HepG2 (cell line): Measurements from ENCODE around the gene HSF2BP. TPM values are rescaled to one million over a fixed set of nuclear protein-coding genes. Genes with fewer than 3 reads are reported as not detected.

Source experiments
- ATAC-seq: fragments of 200-7000 bp; cut with Tn5 transposase; 3 replicates; pipeline ENCODE4 v1.9.1; 2020; ENCODE audit warnings: mild to moderate bottlenecking, moderate library complexity
- BruUV-seq: library from RNA; stranded (reverse); fragments of 400-500 nt; replicated peaks from 2 replicates; lab custom pipeline; 2021; lab: Mats Ljungman, UMichigan
- CTCF ChIA-PET: fragments of 300-600 bp; formaldehyde crosslinking; extraction: SDS; loops from one replicate; lab custom pipeline; 2021; ENCODE audit warnings: low total read pairs, inconsistent platforms, low intra/inter-chr PET ratio; lab: Yijun Ruan, JAX
- POLR2A ChIA-PET: fragments of 350-600 bp; sonication (Branson Sonifier 250); formaldehyde crosslinking; loops from one replicate; lab custom pipeline; 2020; ENCODE audit warnings: antibody characterized with exemption, inconsistent platforms; lab: Yijun Ruan, JAX
- DNase-seq: peaks from one replicate; pipeline ENCODE4 v3.0.0-alpha.2; 2015; ENCODE audit warnings: low spot score
- FAIRE-seq: peaks from 3 replicates; lab custom pipeline; 2011; peaks lifted over from hg19 to GRCh38; lab: Jason Lieb, UNC
- H2AFZ ChIP-seq: one replicate; pipeline ENCODE4 v1.6.1; 2011; ENCODE audit warnings: low read length, inconsistent platforms
- H3K27ac ChIP-seq: fragments of 300-600 bp; 3 replicates; pipeline ENCODE4 v1.8.0; 2011; ENCODE audit warnings: mixed run types, mild to moderate bottlenecking, mixed read lengths, low read length, inconsistent platforms; ENCODE audit not compliant: insufficient read depth; ENCODE audit errors: extremely low read length
- H3K27me3 ChIP-seq, 2 experiments: fragments of 200-600 bp in 1 of 2; 2 replicates in 1 of 2; 3 replicates in 1 of 2; pipeline versions ENCODE4 v1.6.0 to v1.8.0; 2011; ENCODE audit warnings: low read length in 2 of 2, mild to moderate bottlenecking in 2 of 2, moderate library complexity in 2 of 2, inconsistent platforms in 1 of 2; ENCODE audit not compliant: insufficient read depth in 2 of 2, control insufficient read depth in 1 of 2
- H3K36me3 ChIP-seq, 2 experiments: fragments of 200-600 bp in 1 of 2; replicated peaks in 1 of 2; 2 replicates in 1 of 2; 3 replicates in 1 of 2; pipeline versions ENCODE4 v1.5.1 to v1.8.0; 2011; ENCODE audit warnings: low read length in 2 of 2, inconsistent platforms in 1 of 2; ENCODE audit not compliant: insufficient read depth in 2 of 2, control insufficient read depth in 1 of 2
- H3K4me1 ChIP-seq: 2 replicates; pipeline ENCODE4 v1.5.1; 2012; ENCODE audit warnings: low read length, inconsistent platforms; ENCODE audit not compliant: insufficient read depth
- H3K4me2 ChIP-seq: 2 replicates; pipeline ENCODE4 v1.6.0; 2011; ENCODE audit warnings: low read depth, low read length, inconsistent platforms
- H3K4me3 ChIP-seq, 3 experiments: fragments of 200-600 bp in 1 of 3; sonication (generic), shearing (Covaris generic) in 1 of 3; replicated peaks in 1 of 3; 2 replicates each; pipeline ENCODE4 v1.5.1; 2011 to 2016; ENCODE audit warnings: low read length in 3 of 3, inconsistent platforms in 2 of 3, low read depth in 2 of 3, mild to moderate bottlenecking in 2 of 3, control low read depth in 1 of 3, mixed read lengths in 1 of 3; ENCODE audit not compliant: insufficient read depth in 1 of 3
- H3K79me2 ChIP-seq: one replicate; pipeline ENCODE4 v1.6.1; 2011; ENCODE audit warnings: low read length, inconsistent platforms; ENCODE audit not compliant: insufficient read depth
- H3K9ac ChIP-seq: 2 replicates; pipeline ENCODE4 v1.6.0; 2011; ENCODE audit warnings: mild to moderate bottlenecking, low read depth, low read length, inconsistent platforms; ENCODE audit not compliant: insufficient read depth
- H3K9me3 ChIP-seq: 2 replicates; pipeline ENCODE4 v1.5.1; 2012; ENCODE audit warnings: mild to moderate bottlenecking, low read length
- H4K20me1 ChIP-seq: 2 replicates; pipeline ENCODE4 v1.6.0; 2011; ENCODE audit warnings: inconsistent platforms, mild to moderate bottlenecking, low read length, moderate library complexity; ENCODE audit not compliant: insufficient read depth
- CEBPG ChIP-seq: IDR thresholded peaks from 2 replicates; pipeline ENCODE4 v1.6.1; 2016
- RXRB ChIP-seq: IDR thresholded peaks from 2 replicates; pipeline ENCODE4 v1.6.1; 2016; ENCODE audit warnings: borderline replicate concordance, missing genetic modification reagents, missing compliant biosample characterization
- ZFP1 ChIP-seq: IDR thresholded peaks from 2 replicates; pipeline ENCODE4 v1.6.1; 2016
- ZNF430 ChIP-seq: sonication (generic); formaldehyde crosslinking; IDR thresholded peaks from 2 replicates; pipeline ENCODE4 v1.9.0; 2021; ENCODE audit warnings: mild to moderate bottlenecking, missing genetic modification reagents
- ZNF530 ChIP-seq: sonication (generic); formaldehyde crosslinking; IDR thresholded peaks from 2 replicates; pipeline ENCODE4 v1.5.0; 2020; ENCODE audit warnings: low read depth, mild to moderate bottlenecking, missing genetic modification reagents
- ZNF747 ChIP-seq: sonication (generic); formaldehyde crosslinking; IDR thresholded peaks from 2 replicates; pipeline ENCODE4 v1.8.1; 2023; ENCODE audit warnings: missing genetic modification reagents, mild to moderate bottlenecking, borderline replicate concordance
- WGBS: methylation state at CpG from one replicate; pipeline ENCODE4 v1.1.6; 2017; ENCODE audit warnings: low lambda C conversion rate; 5-methylcytosine and 5-hydroxymethylcytosine counted together
- in situ Hi-C: cut with HindIII; loops from 2 replicates; pipeline ENCODE4 v1.10.0; 2017; ENCODE audit warnings: low pct_unique_long_range_greater_than_20kb; ENCODE audit not compliant: extremely low pct_ligation_motif_present
- intact Hi-C: fragments of 100-400 bp; cut with micrococcal nuclease; formaldehyde crosslinking; loops from one replicate; pipeline ENCODE4 v1.10.0; 2022; ENCODE audit not compliant: unreplicated experiment
- polyA plus RNA-seq, 8 experiments: library from polyadenylated mRNA; depleted of rRNA in 3 of 8; stranded (reverse) in 7 of 8; unstranded in 1 of 8; fragments of >200 nt; fragmentation: Illumina TruSeq in 4 of 8; extraction: Trizol in 4 of 8; gene quantifications; 2 replicates each; pipeline versions ENCODE4 v1.2.1 to v1.2.3, GENCODE V29; 2011 to 2016; ENCODE audit warnings: low read depth in 4 of 8, missing spikeins in 1 of 8, mixed read lengths in 1 of 8; ENCODE audit not compliant: insufficient read depth in 1 of 8
- total RNA-seq, 5 experiments: library from RNA; depleted of rRNA; stranded (reverse); fragments of >200 nt; fragmentation: Illumina TruSeq; extraction: Trizol; gene quantifications; 2 replicates each; pipeline ENCODE4 v1.2.3, GENCODE V29; 2016; ENCODE audit warnings: low read depth in 1 of 5
- TF ChIP-seq, protein P1 (sequence below): sonication (generic); formaldehyde crosslinking; conservative IDR thresholded peaks from 2 replicates; pipeline ENCODE4 v1.4.0; 2020; ENCODE audit warnings: missing genetic modification reagents
- TF ChIP-seq, protein P2 (sequence below): sonication (generic); formaldehyde crosslinking; IDR thresholded peaks from 2 replicates; pipeline ENCODE4 v1.4.0; 2020; ENCODE audit warnings: missing genetic modification reagents
- TF ChIP-seq, protein P3 (sequence below): sonication (generic); formaldehyde crosslinking; IDR thresholded peaks from 2 replicates; pipeline ENCODE4 v1.5.0; 2020; ENCODE audit warnings: mild to moderate bottlenecking, missing genetic modification reagents

HSF2BP gene
- total and polyA plus RNA-seq, 2 of the 13 experiments (the other 11 are each of a cell fraction or from before 2014, with no cell fraction given) = 0.67 to 2.2 TPM

DNA sequence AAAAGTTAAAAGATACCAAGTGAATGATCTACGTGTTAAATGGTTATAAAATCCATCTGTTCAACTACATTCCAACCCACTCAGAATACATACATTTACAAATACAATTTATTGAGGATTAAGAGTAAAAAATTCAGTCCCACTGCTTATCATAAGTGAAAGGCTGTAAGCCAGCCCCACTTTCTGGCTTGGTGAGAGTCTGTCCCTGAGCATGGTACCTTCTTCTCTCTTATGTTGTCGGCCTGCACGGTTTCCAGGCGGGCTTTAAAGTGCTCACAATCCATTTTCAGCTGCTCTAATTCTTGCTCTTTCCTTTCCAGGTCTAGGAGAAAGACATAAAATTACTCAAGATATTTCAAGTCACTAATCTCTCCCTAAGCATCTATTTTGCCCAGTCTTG, 15.2 kb downstream of the HSF2BP start:
- Histone ChIP-seq H3K4me1 (peaks cover 39% of the 10 kb centered on the region), H2AFZ (no peak overlapping the region), H3K27ac (no peak overlapping the region), H3K9me3 (no peaks in the 10 kb centered on the region), H3K4me2 (no peak overlapping the region), H3K79me2 (no peaks in the 10 kb centered on the region), H4K20me1 (no peaks in the 10 kb centered on the region), H3K4me3 (no peak overlapping the region), H3K9ac (no peak overlapping the region), H3K27me3 (no peaks in the 10 kb centered on the region), H3K36me3 (no peaks in the 10 kb centered on the region)
- ChIA-PET POLR2A (no interaction called here), CTCF (no interaction called here)
- intact Hi-C loops = no loop called here
- no peak for FAIRE-seq
- DNase-seq = no peak
- in situ Hi-C loops = no loop called here
- TF ChIP-seq ZNF747 (no peak), ZNF430 (CRISPR knock-in tag) (no peak), RXRB (CRISPR knock-in tag) (no peak), CEBPG (CRISPR knock-in tag) (no peak), ZFP1 (no peak), ZNF530 (no peak)
- TF ChIP-seq, protein P1, sequence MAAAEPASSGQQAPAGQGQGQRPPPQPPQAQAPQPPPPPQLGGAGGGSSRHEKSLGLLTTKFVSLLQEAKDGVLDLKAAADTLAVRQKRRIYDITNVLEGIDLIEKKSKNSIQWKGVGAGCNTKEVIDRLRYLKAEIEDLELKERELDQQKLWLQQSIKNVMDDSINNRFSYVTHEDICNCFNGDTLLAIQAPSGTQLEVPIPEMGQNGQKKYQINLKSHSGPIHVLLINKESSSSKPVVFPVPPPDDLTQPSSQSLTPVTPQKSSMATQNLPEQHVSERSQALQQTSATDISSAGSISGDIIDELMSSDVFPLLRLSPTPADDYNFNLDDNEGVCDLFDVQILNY (CRISPR knock-in tag) = no peak
- TF ChIP-seq, protein P2, sequence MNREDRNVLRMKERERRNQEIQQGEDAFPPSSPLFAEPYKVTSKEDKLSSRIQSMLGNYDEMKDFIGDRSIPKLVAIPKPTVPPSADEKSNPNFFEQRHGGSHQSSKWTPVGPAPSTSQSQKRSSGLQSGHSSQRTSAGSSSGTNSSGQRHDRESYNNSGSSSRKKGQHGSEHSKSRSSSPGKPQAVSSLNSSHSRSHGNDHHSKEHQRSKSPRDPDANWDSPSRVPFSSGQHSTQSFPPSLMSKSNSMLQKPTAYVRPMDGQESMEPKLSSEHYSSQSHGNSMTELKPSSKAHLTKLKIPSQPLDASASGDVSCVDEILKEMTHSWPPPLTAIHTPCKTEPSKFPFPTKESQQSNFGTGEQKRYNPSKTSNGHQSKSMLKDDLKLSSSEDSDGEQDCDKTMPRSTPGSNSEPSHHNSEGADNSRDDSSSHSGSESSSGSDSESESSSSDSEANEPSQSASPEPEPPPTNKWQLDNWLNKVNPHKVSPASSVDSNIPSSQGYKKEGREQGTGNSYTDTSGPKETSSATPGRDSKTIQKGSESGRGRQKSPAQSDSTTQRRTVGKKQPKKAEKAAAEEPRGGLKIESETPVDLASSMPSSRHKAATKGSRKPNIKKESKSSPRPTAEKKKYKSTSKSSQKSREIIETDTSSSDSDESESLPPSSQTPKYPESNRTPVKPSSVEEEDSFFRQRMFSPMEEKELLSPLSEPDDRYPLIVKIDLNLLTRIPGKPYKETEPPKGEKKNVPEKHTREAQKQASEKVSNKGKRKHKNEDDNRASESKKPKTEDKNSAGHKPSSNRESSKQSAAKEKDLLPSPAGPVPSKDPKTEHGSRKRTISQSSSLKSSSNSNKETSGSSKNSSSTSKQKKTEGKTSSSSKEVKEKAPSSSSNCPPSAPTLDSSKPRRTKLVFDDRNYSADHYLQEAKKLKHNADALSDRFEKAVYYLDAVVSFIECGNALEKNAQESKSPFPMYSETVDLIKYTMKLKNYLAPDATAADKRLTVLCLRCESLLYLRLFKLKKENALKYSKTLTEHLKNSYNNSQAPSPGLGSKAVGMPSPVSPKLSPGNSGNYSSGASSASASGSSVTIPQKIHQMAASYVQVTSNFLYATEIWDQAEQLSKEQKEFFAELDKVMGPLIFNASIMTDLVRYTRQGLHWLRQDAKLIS = no peak
- TF ChIP-seq, protein P3, sequence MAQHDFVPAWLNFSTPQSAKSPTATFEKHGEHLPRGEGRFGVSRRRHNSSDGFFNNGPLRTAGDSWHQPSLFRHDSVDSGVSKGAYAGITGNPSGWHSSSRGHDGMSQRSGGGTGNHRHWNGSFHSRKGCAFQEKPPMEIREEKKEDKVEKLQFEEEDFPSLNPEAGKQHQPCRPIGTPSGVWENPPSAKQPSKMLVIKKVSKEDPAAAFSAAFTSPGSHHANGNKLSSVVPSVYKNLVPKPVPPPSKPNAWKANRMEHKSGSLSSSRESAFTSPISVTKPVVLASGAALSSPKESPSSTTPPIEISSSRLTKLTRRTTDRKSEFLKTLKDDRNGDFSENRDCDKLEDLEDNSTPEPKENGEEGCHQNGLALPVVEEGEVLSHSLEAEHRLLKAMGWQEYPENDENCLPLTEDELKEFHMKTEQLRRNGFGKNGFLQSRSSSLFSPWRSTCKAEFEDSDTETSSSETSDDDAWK = no peak
- 91% methylated on average over 4 of the region's 4 CpGs for WGBS
- no peak for ATAC-seq
- BruUV-seq = no TSS peak
